OCI-LY1 (cell line): Measurements from ENCODE around the gene IGF2BP2.

Experiments
- EZH2 ChIP-seq: fragments of 200-600 bp; sonication (generic), shearing (Covaris generic); IDR thresholded peaks from 2 replicates; pipeline ENCODE4 v1.8.0; 2017; ENCODE audit warnings: borderline replicate concordance, mixed run types, mild to moderate bottlenecking, antibody characterized with exemption, low read length, moderate library complexity, mixed read lengths
- TF ChIP-seq, protein P1 (sequence below): fragments of 200-600 bp; sonication (generic), shearing (Covaris generic); IDR thresholded peaks from 2 replicates; pipeline ENCODE4 v1.5.1; 2017; ENCODE audit warnings: mild to moderate bottlenecking, antibody characterized with exemption, low read length, moderate library complexity, mixed read lengths

DNA sequence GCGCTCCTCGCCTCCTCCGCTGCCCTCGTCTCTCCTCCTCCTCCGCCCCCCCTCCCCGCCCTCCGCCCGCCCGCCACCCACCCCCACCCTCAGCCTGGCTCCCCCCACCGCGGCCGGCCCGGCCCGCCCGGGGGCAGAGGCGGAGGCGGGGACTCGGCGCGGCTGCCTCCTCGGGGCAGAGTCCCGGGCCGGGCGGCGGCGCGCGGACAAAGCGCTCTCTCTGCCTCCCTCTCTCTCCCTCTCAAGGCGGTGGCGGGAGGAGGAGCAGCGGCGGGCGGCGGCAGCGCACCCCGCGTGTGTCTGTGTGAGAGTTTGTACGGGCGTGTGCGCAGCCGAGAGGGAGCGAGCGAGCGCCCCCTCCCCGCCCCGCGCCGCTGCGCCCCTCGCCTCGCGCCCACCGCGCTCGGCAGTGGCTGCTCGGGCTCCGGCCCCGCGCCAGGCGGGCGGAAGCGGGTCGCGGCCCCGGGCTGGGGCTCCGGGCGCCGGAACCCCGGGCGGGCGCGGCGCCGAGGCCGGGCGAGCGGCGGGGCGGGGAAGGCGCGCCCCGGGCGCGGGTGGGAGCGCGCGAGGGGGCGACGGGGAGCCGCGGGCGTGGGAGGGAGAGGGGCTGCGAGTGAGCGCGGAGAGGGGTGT is at the start of gene IGF2BP2:
- TF ChIP-seq EZH2, result no peak
- TF ChIP-seq, protein P1, sequence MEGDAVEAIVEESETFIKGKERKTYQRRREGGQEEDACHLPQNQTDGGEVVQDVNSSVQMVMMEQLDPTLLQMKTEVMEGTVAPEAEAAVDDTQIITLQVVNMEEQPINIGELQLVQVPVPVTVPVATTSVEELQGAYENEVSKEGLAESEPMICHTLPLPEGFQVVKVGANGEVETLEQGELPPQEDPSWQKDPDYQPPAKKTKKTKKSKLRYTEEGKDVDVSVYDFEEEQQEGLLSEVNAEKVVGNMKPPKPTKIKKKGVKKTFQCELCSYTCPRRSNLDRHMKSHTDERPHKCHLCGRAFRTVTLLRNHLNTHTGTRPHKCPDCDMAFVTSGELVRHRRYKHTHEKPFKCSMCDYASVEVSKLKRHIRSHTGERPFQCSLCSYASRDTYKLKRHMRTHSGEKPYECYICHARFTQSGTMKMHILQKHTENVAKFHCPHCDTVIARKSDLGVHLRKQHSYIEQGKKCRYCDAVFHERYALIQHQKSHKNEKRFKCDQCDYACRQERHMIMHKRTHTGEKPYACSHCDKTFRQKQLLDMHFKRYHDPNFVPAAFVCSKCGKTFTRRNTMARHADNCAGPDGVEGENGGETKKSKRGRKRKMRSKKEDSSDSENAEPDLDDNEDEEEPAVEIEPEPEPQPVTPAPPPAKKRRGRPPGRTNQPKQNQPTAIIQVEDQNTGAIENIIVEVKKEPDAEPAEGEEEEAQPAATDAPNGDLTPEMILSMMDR, result no peak
